ENCODE data around the gene GLRB. TPM values are rescaled to one million over a fixed set of nuclear protein-coding genes. Genes with fewer than 3 reads are reported as not detected.

GLRB gene
- 10.3 and 15.7 TPM in 2 replicates for total RNA-seq

DNA sequence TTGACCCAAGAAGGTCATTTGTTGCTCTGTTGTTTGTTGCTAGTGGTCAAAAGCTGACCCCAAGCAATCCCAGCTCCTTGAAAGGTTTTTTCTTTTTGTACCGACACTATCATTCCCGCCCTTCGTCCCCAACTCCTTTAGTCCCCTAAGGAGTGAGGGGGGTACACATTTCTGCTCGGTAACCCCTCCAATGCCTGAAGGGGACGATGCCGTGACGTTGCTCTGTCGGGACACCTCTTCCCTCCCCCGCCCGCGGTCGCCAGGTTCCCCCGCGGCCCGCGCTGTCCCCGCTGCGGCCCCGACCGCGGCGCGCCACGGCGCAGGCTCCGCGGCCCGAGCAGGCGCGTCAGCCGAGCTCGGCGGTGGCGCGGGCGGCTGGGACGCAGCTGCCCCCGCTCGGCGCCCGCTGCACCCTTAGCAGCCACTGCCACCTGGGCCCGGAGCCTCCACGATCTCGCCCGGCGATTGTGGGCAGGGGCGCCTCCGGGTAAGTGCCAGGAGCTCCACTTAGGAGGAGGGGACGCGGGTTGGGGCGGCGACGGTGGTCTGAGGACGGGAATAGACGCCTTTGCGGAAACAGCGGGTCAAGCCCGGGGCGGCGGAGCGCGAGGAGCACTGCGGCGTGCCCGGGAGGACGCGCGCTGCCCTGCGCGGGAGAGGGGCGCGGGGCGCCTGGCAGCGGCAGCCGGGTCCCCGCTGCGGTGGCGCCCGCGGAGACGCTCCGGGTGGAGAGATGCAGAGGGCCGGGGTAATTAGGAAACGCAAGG lies at the start of gene GLRB:
GLRB (plus strand) TSS at position 340 of the 767 bp plus-strand sequence. CDS start 1,875 bp downstream, outside the sequence.
- DNase-seq (ENCODE audit: low read depth in 2 of 2): peak in 1 of 2 donors; percentile 56

- peak; percentile 92 to 96 for DNase-seq (ENCODE audit: low read depth in 2 of 2)
Observed at GRCh38 chr4:157035471-157035870, 40.5 kb upstream of the GLRB start.

DNA sequence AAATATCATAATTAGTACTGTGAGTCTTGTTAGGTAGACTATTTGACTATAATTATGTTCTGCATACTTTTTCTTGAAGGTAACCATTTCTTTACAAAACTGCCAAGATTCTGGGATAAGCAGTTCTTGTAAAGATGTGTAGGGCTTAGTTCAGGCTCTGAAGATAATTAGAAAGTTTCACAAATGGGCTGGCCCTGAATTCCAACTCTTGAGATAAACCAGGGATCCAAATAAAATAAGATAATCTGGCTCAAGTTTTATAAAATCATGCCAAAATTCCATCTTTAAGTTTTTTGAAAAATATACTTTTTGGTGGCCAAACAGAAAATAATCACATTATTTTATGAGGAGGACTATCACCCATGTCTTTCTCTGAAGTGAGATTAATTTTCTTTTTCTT lies 35.5 kb upstream of the GLRB start:
- no peak for DNase-seq (ENCODE audit: low read depth in 2 of 2)

- peak in 1 of 2 donors; percentile 41 for DNase-seq (ENCODE audit: low read depth in 2 of 2)
Observed at GRCh38 chr4:157043131-157043530, 32.8 kb upstream of the GLRB start.

DNA sequence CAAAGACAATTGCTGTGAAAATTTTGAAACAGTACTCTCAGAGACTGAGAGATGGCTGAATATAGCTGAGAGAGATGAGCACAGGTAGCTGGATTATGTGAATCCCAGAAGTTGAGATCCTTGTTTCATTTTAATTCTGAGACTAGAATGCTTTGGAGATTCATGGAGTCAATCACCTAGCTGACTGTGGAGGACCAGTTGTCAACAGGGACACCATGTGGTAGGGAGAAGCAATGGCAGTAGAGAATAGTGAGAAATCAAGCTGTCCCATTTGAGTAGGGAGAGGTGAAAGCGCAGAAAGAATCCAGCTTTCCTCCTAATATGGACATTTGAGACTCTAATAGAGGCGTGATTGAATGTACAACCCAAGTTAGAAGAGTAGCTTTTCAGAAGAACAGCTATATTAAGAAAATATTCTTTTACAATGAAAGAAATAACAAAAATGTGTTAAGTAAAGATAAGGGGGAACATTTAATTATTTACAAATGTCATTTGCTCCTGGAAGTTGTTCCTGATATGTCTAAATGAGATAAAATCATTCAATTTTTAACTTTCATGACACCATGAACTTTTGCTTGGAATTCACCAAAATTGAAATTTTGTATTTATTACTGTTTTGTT lies 30.3 kb upstream of the GLRB start:
- DNase-seq (ENCODE audit: low read depth in 2 of 2): peak; percentile 71 to 81

GRCh38 chr4:157048248-157048647 lies 27.7 kb upstream of the GLRB start:
- DNase-seq (ENCODE audit: low read depth in 2 of 2): no peak

GRCh38 chr4:157050561-157050960 lies 25.4 kb upstream of the GLRB start:
- DNase-seq (ENCODE audit: low read depth in 2 of 2): no peak

DNA sequence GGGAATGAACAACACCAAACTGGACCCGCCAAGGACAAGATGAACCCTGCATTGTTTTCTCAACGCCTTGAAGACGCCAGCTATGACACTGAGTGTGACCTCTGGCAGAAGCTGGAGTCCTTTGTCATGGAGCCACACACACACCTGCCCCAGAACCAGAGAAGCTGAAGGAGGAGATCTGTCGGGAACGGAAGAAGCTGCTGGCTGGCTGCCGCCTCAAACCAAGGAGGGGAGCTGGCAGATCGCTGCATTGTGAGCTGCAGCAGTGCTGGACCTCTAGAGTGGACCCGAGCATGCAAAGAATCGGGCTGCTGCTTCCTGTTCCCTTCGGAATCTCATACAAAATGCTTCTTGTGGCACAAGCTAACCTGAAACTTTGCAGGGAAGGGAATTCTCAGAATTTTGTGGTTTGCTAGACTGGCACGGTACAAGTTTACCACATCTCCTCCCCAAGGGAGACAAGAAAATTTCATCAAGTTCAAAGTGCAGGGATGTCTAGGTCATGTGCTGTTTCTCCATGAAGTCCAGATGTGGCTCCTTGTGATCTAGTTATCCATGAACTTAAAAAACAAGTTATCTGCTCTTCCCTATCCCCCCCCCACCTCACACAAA lies 23.4 kb upstream of the GLRB start:
- no peak for DNase-seq (ENCODE audit: low read depth in 2 of 2)

DNA sequence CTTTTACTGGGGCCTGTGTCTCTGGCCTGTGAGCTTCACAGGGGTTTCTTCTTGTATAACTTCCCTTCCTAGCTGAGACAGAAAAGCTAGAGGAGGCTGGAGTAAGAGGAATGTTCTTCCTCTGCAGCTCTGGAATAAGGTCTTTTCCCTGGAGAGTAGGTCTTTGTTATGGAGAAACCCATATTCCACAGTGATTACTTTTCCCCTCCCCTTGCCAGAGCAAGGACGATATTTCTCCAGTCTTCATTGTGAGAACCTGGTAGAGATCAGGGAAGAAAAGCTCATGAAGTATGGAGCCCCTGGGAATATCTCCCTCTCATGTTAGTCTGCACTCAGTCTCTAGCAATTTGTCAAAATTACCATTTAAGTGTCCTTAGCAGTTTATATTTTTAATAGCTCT lies 18.7 kb upstream of the GLRB start:
- no peak for DNase-seq (ENCODE audit: low read depth in 2 of 2)

- DNase-seq (ENCODE audit: low read depth in 2 of 2): peak in 1 of 2 donors; percentile 16
Observed at GRCh38 chr4:157058899-157059298, 17.1 kb upstream of the GLRB start.

GRCh38 chr4:157072002-157072401 lies 3.9 kb upstream of the GLRB start:
- DNase-seq (ENCODE audit: low read depth in 2 of 2): peak in 1 of 2 donors; percentile 46

- DNase-seq (ENCODE audit: low read depth in 2 of 2): no peak
Observed at GRCh38 chr4:157075401-157075800, 549 bp upstream of the GLRB start.

- DNase-seq (ENCODE audit: low read depth in 2 of 2): no peak
Observed at GRCh38 chr4:157076578-157076947, 613 bp downstream of the GLRB start.

DNA sequence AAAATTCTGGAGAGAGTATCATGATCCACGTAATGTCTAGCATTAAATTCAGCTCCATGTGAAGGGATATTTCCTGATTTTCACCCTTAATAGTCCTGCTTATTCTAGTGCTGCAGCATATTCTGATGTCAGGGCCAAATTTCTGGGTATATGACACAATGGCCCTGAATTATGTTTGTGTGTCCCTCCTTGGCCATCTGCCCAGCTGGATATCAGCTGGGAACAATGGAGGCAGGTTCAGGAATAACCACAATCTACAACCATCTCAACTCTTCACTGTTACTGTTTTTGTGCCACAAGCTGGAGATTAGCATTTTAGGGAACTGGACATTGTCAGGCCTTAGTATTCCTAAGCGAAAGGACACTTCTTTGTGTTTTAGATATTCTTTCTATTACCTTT lies 3.5 kb downstream of the GLRB start:
- peak; percentile 68 to 72 for DNase-seq (ENCODE audit: low read depth in 2 of 2)

DNA sequence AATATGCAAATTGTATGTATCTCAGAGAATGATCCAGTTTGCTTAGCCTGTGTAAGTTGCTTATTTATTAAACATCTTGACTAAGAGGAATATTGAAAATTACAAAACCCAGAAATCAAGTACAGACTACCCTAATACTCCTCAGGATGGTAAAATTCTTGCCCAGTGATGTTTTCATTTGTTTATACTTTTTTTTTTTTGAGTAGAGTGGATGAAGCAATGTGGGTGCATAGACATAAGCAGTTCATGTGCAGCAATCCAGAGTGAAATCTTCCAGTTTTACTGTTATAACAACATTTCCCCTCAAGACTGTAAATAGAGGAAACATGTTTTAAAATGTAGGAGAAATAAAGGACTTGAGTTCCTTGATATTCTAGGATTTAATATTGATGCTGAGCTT lies 4.7 kb downstream of the GLRB start:
- DNase-seq (ENCODE audit: low read depth in 2 of 2): no peak

DNA sequence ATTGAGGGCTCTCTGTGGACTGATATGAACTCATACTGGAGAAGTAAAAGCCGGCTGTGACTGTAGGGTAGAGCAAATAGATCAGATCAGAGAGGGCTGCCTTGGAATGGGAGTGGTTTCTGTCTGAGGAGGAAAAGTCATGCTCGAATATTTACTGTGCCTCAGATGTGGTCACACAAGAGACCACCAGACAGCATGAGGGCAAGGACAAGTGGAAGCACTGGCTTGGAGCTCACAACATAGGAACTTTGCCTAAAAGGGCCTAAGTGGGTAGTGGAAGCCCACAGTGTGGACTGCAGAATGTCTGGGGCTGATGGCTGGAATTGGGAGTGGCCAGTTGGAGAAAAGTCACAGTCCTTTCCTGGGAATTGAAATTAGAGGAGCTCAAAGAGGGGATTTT lies 19.8 kb downstream of the GLRB start:
- DNase-seq (ENCODE audit: low read depth in 2 of 2): no peak

GRCh38 chr4:157096439-157096838 lies 20.5 kb downstream of the GLRB start:
- peak; percentile 15 to 20 for DNase-seq (ENCODE audit: low read depth in 2 of 2)

DNA sequence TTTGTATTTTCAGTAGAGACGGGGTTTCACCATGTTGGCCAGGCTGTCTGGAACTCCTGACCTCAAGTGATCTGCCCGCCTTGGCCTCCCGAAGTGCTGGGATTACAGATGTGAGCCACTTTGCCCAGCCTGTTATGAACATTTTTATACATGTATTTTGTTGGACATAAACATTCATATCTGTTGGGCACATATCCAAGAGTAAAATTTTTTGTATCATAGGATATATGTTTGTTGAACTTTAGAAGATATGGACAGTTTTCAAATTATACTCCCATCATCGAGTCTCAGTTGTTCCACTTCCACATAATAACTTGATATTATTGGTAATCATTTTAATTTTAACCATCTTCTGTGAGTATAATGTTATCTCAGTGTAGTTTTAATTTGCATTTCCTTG lies 23.6 kb downstream of the GLRB start:
- peak in 1 of 2 donors; percentile 20 for DNase-seq (ENCODE audit: low read depth in 2 of 2)

- DNase-seq (ENCODE audit: low read depth in 2 of 2): no peak
Observed at GRCh38 chr4:157104541-157104940, 28.6 kb downstream of the GLRB start.

- no peak for DNase-seq (ENCODE audit: low read depth in 2 of 2)
Observed at GRCh38 chr4:157114671-157115070, 38.7 kb downstream of the GLRB start.

GRCh38 chr4:157115613-157116335 lies 39.8 kb downstream of the GLRB start:
- DNase-seq (ENCODE audit: low read depth in 2 of 2): peak; percentile 76 to 83

DNA sequence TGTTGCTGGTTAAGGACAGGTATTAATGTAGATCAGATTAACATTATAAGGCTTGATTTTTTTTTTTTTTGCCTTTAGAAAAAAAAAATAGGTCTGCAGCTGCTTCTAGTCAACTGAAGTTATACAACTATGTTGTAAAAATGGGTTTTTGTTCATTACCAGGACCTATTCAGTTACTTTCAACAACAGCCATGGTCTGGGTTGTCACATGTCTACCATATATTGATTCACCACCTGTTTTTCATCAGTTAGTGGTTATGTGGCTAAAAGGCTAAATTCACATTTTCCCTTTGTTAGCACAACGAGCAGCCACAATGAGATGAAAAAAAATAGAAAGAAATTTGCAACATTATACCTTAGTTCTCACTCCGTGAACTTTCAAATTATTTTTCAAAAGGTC lies 45.5 kb downstream of the GLRB start:
- no peak for DNase-seq (ENCODE audit: low read depth in 2 of 2)

Measured in dermis microvascular lymphatic vessel endothelial cell (primary cell).